Measurements from ENCODE around the gene AGTR1. TPM values are rescaled to one million over a fixed set of nuclear protein-coding genes. Genes with fewer than 3 reads are reported as not detected.

The AGTR1 gene
- total and polyA plus RNA-seq, 2 of the 13 experiments (the other 11 are each of a cell fraction or from before 2014, with no cell fraction given) = 0.64 to 1.5 TPM

- no peak for TF ChIP-seq PRDM10 (CRISPR knock-in tag; IDR thresholded peaks at IDR 0.05; ENCODE audit: low read depth)
- TF ChIP-seq MIER2 (CRISPR knock-in tag; IDR thresholded peaks at IDR 0.05) = no peak
- TF ChIP-seq STAG1 (CRISPR knock-in tag; IDR thresholded peaks at IDR 0.05) = no peak
- no peak for TF ChIP-seq CREB3 (CRISPR knock-in tag; IDR thresholded peaks at IDR 0.05)
- TF ChIP-seq ARNT (IDR thresholded peaks at IDR 0.05) = no peak
- no peak for TF ChIP-seq SIN3B (IDR thresholded peaks at IDR 0.05; ENCODE audit: low read length)
- TF ChIP-seq ZNF20 (CRISPR knock-in tag; IDR thresholded peaks at IDR 0.05) = no peak
- TF ChIP-seq TAF15 (IDR thresholded peaks at IDR 0.05; ENCODE audit: low read depth, low read length, poor library complexity, severe bottlenecking) = no peak
- TF ChIP-seq ZMAT3 (CRISPR knock-in tag; conservative IDR thresholded peaks at IDR 0.05) = no peak
- TF ChIP-seq MTA1 (CRISPR knock-in tag; IDR thresholded peaks at IDR 0.05; ENCODE audit: borderline replicate concordance) = no peak
- no peak for TF ChIP-seq E2F2 (CRISPR knock-in tag; IDR thresholded peaks at IDR 0.05; ENCODE audit: borderline replicate concordance)
- TF ChIP-seq RXRB (CRISPR knock-in tag; IDR thresholded peaks at IDR 0.05; ENCODE audit: borderline replicate concordance) = peak; percentile 62; the same call in 1 of the 2 replicates
- TF ChIP-seq RARA (CRISPR knock-in tag; IDR thresholded peaks at IDR 0.05) = peak; percentile 53; the same call in 1 of the 2 replicates
- TF ChIP-seq MEF2D (CRISPR knock-in tag; IDR thresholded peaks at IDR 0.05) = no peak
- no peak for TF ChIP-seq ZNF607 (CRISPR knock-in tag; IDR thresholded peaks at IDR 0.05; ENCODE audit: borderline replicate concordance)
- TF ChIP-seq ZNF749 (CRISPR knock-in tag; IDR thresholded peaks at IDR 0.05; ENCODE audit: borderline replicate concordance) = no peak
- no peak for TF ChIP-seq FOXO4 (CRISPR knock-in tag; conservative IDR thresholded peaks at IDR 0.05)
- TF ChIP-seq TFDP1 (CRISPR knock-in tag; IDR thresholded peaks at IDR 0.05; ENCODE audit: borderline replicate concordance) = no peak
- TF ChIP-seq MAF1 (CRISPR knock-in tag; IDR thresholded peaks at IDR 0.05; ENCODE audit: borderline replicate concordance) = no peak
- TF ChIP-seq NFIC (IDR thresholded peaks at IDR 0.05; ENCODE audit: low read length) = peak; percentile 90; the same call in 1 of the 2 replicates
Observed at GRCh38 chr3:148709560-148710253, 12.0 kb downstream of the AGTR1 start (continued).
